ENCODE results near the gene NPB.

DNA sequence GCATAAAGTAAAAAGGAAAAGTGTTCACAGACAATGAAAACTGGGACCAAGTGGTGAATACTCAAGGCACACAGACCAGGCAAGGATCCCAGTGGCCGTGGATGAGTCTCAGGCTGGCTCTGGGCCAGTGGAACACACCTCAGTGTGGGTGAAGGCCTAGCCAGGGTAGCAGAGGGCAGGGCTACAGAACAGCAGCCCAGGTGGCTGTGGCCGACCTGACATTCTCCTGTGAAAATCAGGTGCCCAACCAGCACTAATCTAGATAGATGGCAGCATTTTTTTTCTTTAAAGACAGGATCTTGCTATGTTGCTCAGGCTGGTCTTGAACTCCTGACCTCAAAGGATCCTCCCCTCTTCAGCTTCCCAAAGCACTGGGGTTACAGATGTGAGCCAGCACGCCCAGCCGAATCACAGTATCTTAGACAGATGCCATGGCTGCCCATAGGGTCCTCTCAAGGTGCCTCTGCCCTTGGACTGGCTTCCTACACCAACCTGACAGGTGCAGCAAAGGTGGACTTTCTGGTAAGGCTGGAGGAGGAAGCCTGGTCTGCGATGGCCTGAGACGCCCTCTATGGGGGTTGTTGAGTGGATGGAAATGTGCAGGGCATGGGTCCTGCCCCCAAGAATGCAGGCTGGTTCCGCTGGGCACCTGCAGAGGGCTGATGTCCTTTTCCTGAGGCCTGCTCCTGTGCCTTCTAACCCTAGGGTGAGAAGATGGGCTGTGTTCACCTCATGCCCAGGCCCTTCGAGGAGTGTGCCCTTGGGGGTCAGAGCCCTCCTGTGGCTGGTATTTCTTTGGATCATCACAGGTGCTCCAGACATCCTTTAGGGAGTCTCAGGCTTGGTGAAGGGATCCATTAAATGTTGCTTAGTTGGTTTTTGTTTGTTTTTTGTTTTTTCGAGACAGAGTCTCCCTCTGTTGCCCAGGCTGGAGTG lies 37.9 kb upstream of the NPB start:
- TF ChIP-seq, protein P1, sequence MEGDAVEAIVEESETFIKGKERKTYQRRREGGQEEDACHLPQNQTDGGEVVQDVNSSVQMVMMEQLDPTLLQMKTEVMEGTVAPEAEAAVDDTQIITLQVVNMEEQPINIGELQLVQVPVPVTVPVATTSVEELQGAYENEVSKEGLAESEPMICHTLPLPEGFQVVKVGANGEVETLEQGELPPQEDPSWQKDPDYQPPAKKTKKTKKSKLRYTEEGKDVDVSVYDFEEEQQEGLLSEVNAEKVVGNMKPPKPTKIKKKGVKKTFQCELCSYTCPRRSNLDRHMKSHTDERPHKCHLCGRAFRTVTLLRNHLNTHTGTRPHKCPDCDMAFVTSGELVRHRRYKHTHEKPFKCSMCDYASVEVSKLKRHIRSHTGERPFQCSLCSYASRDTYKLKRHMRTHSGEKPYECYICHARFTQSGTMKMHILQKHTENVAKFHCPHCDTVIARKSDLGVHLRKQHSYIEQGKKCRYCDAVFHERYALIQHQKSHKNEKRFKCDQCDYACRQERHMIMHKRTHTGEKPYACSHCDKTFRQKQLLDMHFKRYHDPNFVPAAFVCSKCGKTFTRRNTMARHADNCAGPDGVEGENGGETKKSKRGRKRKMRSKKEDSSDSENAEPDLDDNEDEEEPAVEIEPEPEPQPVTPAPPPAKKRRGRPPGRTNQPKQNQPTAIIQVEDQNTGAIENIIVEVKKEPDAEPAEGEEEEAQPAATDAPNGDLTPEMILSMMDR (IDR thresholded peaks at IDR 0.05) = no peak
- TF ChIP-seq POLR2A (IDR thresholded peaks at IDR 0.05) = no peak

All from adrenal gland (tissue), 5 donors.